Parathyroid adenoma (tissue), 2 donors: ENCODE results near the gene SH2D7.

Experiments
- H2AFZ ChIP-seq: fragments of 300-600 bp; sonication (generic); one replicate; pipeline ENCODE4 v1.7.0; 2017; ENCODE audit warnings: antibody characterized with exemption, mild to moderate bottlenecking
- H3K27ac ChIP-seq: fragments of 300-600 bp; sonication (generic); one replicate; pipeline ENCODE4 v1.7.0; 2017
- H3K27me3 ChIP-seq: fragments of 300-600 bp; sonication (generic); one replicate; pipeline ENCODE4 v1.7.0; 2017; ENCODE audit warnings: low read length; ENCODE audit not compliant: control insufficient read depth, insufficient read depth
- H3K36me3 ChIP-seq: fragments of 300-600 bp; sonication (generic); one replicate; pipeline ENCODE4 v1.7.0; 2017; ENCODE audit warnings: low read length; ENCODE audit not compliant: control insufficient read depth, insufficient read depth
- H3K4me1 ChIP-seq: fragments of 300-600 bp; sonication (generic); one replicate; pipeline ENCODE4 v1.7.0; 2017; ENCODE audit warnings: control low read depth
- H3K4me2 ChIP-seq: fragments of 300-600 bp; sonication (generic); one replicate; pipeline ENCODE4 v1.7.0; 2017; ENCODE audit warnings: low read length
- H3K4me3 ChIP-seq: fragments of 300-600 bp; sonication (generic); one replicate; pipeline ENCODE4 v1.7.0; 2017; ENCODE audit warnings: low read depth, low read length
- H3K79me2 ChIP-seq: fragments of 300-600 bp; sonication (generic); one replicate; pipeline ENCODE4 v1.7.0; 2017; ENCODE audit warnings: control low read depth
- H3K9ac ChIP-seq: fragments of 300-600 bp; sonication (generic); one replicate; pipeline ENCODE4 v1.7.0; 2017; ENCODE audit warnings: mild to moderate bottlenecking
- H3K9me3 ChIP-seq: fragments of 300-600 bp; sonication (generic); one replicate; pipeline ENCODE4 v1.7.0; 2017; ENCODE audit warnings: low read length; ENCODE audit not compliant: control insufficient read depth
- TF ChIP-seq, protein P1 (sequence below): fragments of 300-600 bp; sonication (generic); IDR thresholded peaks from one replicate; pipeline ENCODE4 v1.7.0; 2017; ENCODE audit warnings: antibody characterized with exemption, mild to moderate bottlenecking
- donor health status: primary hyperparathyroidism.

Gene SH2D7

DNA sequence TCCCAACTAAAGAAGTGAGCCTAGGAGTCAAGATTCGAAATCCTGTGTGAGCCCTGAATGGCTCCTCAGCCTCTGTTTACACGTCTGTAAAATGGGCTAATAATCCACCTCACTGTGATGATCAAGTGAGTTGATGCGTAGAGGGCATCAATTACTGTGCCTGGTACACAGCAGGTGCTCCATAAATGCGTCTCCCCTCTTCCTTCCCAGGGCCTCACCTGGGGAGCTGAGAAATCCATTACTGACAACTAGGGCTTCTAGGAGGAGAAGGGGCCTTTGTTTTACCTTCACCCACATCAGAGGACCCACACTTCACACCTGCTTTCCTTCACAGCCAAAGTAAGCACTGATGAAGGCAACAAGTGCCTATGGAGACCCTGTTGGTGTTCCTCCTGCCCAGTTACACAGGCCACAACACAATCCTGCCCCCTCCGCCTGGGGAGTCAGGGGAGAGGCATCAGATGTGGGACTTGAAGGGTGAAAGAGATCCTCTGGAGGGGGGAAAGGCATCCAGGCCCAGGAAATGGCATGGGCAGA lies 37.5 kb downstream of the SH2D7 start:
- H3K27ac ChIP-seq, result no peak overlapping the region
- H3K4me2 ChIP-seq, result no peak overlapping the region
- H3K9me3 ChIP-seq, result no peaks in the 10 kb centered on the region
- H3K4me1 ChIP-seq, result no peaks in the 10 kb centered on the region
- no peak overlapping the region for H3K4me3 ChIP-seq
- no peaks in the 10 kb centered on the region for H3K36me3 ChIP-seq
- H3K79me2 ChIP-seq, result no peaks in the 10 kb centered on the region
- H2AFZ ChIP-seq, result no peak overlapping the region
- H3K27me3 ChIP-seq, result no peaks in the 10 kb centered on the region
- no peak overlapping the region for H3K9ac ChIP-seq
- TF ChIP-seq, protein P1, sequence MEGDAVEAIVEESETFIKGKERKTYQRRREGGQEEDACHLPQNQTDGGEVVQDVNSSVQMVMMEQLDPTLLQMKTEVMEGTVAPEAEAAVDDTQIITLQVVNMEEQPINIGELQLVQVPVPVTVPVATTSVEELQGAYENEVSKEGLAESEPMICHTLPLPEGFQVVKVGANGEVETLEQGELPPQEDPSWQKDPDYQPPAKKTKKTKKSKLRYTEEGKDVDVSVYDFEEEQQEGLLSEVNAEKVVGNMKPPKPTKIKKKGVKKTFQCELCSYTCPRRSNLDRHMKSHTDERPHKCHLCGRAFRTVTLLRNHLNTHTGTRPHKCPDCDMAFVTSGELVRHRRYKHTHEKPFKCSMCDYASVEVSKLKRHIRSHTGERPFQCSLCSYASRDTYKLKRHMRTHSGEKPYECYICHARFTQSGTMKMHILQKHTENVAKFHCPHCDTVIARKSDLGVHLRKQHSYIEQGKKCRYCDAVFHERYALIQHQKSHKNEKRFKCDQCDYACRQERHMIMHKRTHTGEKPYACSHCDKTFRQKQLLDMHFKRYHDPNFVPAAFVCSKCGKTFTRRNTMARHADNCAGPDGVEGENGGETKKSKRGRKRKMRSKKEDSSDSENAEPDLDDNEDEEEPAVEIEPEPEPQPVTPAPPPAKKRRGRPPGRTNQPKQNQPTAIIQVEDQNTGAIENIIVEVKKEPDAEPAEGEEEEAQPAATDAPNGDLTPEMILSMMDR, result no peak

DNA sequence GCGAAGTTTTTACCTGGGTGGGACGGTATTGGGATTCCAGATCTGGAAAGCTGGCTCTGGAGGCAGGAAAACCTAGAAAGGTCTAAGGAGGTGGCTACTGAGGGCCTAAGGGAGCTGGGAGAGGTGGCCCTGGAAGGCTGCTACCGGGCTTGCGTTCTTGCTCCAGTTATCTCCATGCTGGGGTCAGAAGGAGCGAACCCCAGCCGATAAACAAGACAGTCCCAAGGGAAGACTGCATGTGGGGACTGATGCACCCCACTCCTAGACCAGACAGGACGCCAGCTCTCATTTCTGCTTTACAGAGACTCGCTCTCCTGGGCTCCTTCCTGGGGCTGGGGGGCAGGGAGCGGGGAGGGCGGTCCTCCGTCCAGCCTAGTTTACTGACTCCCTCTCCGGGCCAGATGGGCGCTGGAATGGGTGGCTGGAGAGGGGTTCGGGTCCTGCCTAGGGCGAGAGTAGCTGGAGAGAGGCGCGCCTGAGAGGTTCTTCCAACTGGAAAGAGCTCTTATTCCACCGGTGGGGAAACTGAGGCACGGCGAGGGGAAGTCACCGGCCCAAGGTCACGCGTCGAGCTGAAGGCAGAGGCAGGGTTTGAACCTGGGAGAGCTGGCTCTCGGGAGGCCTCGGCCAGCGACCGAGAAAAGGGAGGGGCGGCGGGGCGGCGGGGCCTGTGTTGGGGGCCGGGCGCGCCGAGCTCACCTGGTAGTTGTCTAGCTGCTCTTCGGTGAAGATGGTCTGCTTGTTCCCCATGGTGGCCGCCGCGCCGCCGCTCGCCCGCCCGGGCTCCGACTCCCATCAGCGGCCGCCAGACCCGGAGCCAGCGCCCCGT lies 38.3 kb downstream of the SH2D7 start:
- H3K36me3 ChIP-seq, result no peaks in the 10 kb centered on the region
- no peaks in the 10 kb centered on the region for H3K79me2 ChIP-seq
- no peak overlapping the region for H3K4me2 ChIP-seq
- peak overlapping the region; percentile 56 for H2AFZ ChIP-seq
- H3K27me3 ChIP-seq, result no peaks in the 10 kb centered on the region
- TF ChIP-seq, protein P1, result no peak
- H3K4me1 ChIP-seq, result no peaks in the 10 kb centered on the region
- H3K4me3 ChIP-seq, result peak overlapping the region; percentile 62
- no peak overlapping the region for H3K9ac ChIP-seq
- H3K9me3 ChIP-seq, result no peaks in the 10 kb centered on the region
- H3K27ac ChIP-seq, result no peak overlapping the region

DNA sequence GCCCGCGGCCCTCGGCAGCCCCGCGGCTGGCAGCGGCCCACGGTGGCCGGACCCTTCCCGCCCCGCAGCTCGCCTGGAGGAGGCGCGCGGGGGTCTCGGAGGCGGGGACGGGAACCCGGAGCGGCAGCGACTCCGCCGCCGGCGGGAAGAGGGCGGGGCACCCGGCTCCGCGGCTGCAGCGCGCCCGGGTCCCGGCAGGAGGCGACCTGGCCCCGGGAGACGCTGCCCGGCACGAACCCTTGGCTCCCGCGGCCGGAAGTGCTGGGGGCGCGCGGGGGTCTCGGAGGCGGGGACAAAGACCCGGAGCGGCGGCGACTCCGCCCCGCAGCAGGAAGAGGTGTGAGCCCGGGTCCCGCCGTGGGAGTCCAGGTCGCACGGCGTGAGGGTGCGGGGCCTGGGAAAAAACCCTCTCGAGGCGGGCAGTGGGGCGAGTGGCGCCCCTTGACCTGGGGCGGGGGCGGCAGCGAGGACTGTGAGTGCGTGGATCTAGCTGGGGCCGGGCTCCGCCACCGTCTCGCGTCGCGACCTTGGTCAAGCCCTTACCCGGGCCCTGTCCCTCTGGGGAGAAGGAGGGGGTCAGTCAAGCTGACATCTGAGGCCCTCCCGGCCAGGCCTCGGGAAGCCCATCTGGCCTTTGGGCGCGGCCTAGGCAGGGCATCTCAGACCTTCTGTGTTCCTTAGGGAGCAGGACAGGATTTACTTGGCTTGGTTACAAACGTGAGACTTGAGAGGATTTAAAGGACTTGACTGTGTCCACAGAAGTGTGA lies 39.1 kb downstream of the SH2D7 start, which contains the start of gene CIB2:
CIB2 (minus strand) TSS at position 151 of the 767 bp plus-strand sequence. CDS start 230 bp downstream, outside the sequence.
- peak within 1 kb of the TSS; percentile 95 for H2AFZ ChIP-seq
- no peaks in the 10 kb centered on the region for H3K79me2 ChIP-seq
- H3K27ac ChIP-seq, result peak within 1 kb of the TSS; percentile 49
- TF ChIP-seq, protein P1, result peak; percentile 42
- H3K4me3 ChIP-seq, result peak within 1 kb of the TSS; percentile 62
- no peaks in the 10 kb centered on the region for H3K9me3 ChIP-seq
- H3K4me2 ChIP-seq, result peak within 1 kb of the TSS; percentile 94
- H3K36me3 ChIP-seq, result no peaks in the 10 kb centered on the region
- no peaks in the 10 kb centered on the region for H3K27me3 ChIP-seq
- H3K9ac ChIP-seq, result peak within 1 kb of the TSS; percentile 67
- no peaks in the 10 kb centered on the region for H3K4me1 ChIP-seq

DNA sequence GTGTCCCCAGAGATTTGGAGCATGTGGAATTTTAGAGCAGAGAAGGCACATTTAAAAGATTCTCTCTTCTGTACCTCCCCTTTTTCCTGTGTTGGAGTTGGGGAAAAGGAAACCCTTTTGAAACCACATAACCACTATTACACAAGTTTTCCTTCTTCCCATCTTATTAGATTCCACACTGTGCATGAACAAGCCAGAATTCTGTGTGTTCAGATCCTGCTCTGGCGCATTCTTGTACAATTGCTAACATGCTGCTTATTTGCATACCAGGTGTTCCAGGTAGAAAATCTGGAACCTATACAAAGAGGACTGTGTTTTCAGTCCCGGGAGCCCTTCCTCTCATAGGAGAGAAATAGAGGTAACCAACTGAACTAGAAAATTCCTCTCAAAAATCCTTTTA lies 41.4 kb downstream of the SH2D7 start:
- H3K36me3 ChIP-seq, result no peaks in the 10 kb centered on the region
- no peaks in the 10 kb centered on the region for H3K9me3 ChIP-seq
- H3K27me3 ChIP-seq, result no peaks in the 10 kb centered on the region
- H3K9ac ChIP-seq, result no peak overlapping the region
- no peaks in the 10 kb centered on the region for H3K79me2 ChIP-seq
- H2AFZ ChIP-seq, result no peak overlapping the region
- TF ChIP-seq, protein P1, result no peak
- no peak overlapping the region for H3K4me3 ChIP-seq
- no peak overlapping the region for H3K27ac ChIP-seq
- no peaks in the 10 kb centered on the region for H3K4me1 ChIP-seq
- H3K4me2 ChIP-seq, result no peak overlapping the region
